ENCODE data around the gene CFAP141.

CFAP141 gene

DNA sequence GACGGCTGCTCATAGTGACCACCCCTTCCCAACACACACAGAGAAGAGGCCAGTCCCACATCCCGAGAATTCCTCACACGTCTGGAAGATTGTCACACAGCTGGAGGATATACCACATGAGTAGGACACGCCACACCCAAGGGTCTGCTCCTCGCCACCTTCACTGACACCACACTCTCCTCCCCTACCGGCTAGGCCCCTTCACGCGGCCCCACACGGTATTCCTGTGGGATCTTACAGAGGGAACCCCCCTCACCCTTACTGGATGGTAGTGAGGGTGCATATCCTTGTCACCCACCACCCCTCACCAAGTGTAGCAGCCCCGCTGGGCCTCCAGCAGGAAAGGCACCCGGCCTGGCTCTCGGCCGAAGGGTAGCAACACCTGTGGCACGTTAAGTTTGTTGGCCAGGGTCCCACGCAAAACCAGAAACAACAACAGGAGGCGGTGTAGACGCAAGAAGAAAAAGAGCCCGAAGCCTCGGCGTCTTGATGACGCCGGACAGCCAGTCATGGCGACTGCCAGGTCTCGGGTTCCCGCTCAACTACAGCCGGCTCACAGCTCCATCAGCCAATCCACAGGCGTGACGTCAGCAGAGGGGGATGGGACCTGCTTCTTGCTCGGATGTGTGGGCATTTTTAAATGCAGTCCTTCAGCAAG is 51.5 kb downstream of the CFAP141 start, which contains the start of gene NUP210L:
TSS of gene NUP210L (minus strand) at position 540 of the 658 bp plus-strand sequence.
- TF ChIP-seq GLIS3 (CRISPR knock-in tag; IDR thresholded peaks at IDR 0.05) (no peak), ARNTL (CRISPR knock-in tag; IDR thresholded peaks at IDR 0.05; ENCODE audit: borderline replicate concordance, low read depth) (no peak), RARB (CRISPR knock-in tag; IDR thresholded peaks at IDR 0.05) (no peak), TCF4 (CRISPR knock-in tag; IDR thresholded peaks at IDR 0.05; ENCODE audit: borderline replicate concordance) (no peak), ZC3H10 (CRISPR knock-in tag; IDR thresholded peaks at IDR 0.05) (no peak), TOX (CRISPR knock-in tag; IDR thresholded peaks at IDR 0.05; ENCODE audit: borderline replicate concordance) (no peak), ZFP3 (CRISPR knock-in tag; IDR thresholded peaks at IDR 0.05) (no peak), CSDC2 (CRISPR knock-in tag; IDR thresholded peaks at IDR 0.05) (no peak), ZNF8 (CRISPR knock-in tag; IDR thresholded peaks at IDR 0.05) (no peak), ZNF565 (CRISPR knock-in tag; conservative IDR thresholded peaks at IDR 0.05; ENCODE audit: low read depth) (no peak), ISL1 (CRISPR knock-in tag; IDR thresholded peaks at IDR 0.05) (no peak)
- TF ChIP-seq, protein P1, sequence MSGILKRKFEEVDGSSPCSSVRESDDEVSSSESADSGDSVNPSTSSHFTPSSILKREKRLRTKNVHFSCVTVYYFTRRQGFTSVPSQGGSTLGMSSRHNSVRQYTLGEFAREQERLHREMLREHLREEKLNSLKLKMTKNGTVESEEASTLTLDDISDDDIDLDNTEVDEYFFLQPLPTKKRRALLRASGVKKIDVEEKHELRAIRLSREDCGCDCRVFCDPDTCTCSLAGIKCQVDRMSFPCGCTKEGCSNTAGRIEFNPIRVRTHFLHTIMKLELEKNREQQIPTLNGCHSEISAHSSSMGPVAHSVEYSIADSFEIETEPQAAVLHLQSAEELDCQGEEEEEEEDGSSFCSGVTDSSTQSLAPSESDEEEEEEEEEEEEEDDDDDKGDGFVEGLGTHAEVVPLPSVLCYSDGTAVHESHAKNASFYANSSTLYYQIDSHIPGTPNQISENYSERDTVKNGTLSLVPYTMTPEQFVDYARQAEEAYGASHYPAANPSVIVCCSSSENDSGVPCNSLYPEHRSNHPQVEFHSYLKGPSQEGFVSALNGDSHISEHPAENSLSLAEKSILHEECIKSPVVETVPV (CRISPR knock-in tag; IDR thresholded peaks at IDR 0.05), result no peak
- TF ChIP-seq, protein P2, sequence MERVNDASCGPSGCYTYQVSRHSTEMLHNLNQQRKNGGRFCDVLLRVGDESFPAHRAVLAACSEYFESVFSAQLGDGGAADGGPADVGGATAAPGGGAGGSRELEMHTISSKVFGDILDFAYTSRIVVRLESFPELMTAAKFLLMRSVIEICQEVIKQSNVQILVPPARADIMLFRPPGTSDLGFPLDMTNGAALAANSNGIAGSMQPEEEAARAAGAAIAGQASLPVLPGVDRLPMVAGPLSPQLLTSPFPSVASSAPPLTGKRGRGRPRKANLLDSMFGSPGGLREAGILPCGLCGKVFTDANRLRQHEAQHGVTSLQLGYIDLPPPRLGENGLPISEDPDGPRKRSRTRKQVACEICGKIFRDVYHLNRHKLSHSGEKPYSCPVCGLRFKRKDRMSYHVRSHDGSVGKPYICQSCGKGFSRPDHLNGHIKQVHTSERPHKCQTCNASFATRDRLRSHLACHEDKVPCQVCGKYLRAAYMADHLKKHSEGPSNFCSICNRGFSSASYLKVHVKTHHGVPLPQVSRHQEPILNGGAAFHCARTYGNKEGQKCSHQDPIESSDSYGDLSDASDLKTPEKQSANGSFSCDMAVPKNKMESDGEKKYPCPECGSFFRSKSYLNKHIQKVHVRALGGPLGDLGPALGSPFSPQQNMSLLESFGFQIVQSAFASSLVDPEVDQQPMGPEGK (CRISPR knock-in tag; IDR thresholded peaks at IDR 0.05; ENCODE audit: borderline replicate concordance), result no peak
- ATAC-seq, result peak; percentile 45

DNA sequence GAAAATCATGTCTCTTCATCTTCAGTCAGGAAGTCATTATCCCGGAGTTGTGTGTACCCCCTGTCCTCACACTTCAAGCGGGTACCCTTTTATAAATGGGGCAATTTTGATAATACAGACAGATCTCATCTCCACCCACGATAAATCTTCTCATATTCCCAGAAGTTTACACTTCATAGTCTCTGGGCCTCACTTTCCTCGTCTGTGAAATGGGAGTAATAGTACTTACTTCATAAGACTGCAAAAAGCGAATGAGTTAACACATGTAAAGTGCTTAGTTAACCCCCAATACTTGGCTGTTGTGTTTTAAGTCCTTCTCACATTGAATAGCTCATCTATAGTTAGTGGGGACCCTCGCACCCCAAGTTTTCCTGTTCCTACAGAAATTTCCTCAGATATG is 52.1 kb downstream of the CFAP141 start:
- ATAC-seq, result no peak
- TF ChIP-seq, protein P2 (CRISPR knock-in tag; IDR thresholded peaks at IDR 0.05; ENCODE audit: borderline replicate concordance), result no peak
- no peak for TF ChIP-seq BACH2 (CRISPR knock-in tag; IDR thresholded peaks at IDR 0.05; ENCODE audit: borderline replicate concordance)

DNA sequence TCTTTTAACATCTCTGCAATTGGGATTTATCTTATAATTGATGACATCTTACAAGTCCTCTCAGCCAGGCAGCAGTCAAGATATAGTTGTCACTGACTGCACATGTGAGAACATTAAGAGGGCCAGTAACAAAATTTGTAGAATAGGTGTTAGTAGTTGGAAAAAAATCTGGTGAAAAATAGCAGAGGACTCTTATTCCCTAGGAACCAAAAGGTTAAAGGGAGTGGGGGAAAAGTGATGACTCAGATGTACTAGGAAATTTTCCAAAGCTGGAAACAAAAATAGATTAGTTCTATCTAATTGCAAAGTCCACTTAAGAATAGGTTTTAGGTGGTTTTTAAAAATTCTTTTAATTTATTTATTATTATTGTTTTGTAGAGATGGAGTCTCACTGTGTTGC is 54.8 kb downstream of the CFAP141 start:
- no peak for ATAC-seq
- TF ChIP-seq ZC3H10 (CRISPR knock-in tag; IDR thresholded peaks at IDR 0.05) (no peak), ISL1 (CRISPR knock-in tag; IDR thresholded peaks at IDR 0.05) (no peak), ZNF8 (CRISPR knock-in tag; IDR thresholded peaks at IDR 0.05) (no peak), ZFP3 (CRISPR knock-in tag; IDR thresholded peaks at IDR 0.05) (no peak), ARNTL (CRISPR knock-in tag; IDR thresholded peaks at IDR 0.05; ENCODE audit: borderline replicate concordance, low read depth) (no peak), ZNF70 (CRISPR knock-in tag; IDR thresholded peaks at IDR 0.05) (no peak), TOX (CRISPR knock-in tag; IDR thresholded peaks at IDR 0.05; ENCODE audit: borderline replicate concordance) (no peak), BACH2 (CRISPR knock-in tag; IDR thresholded peaks at IDR 0.05; ENCODE audit: borderline replicate concordance) (no peak), TCF4 (CRISPR knock-in tag; IDR thresholded peaks at IDR 0.05; ENCODE audit: borderline replicate concordance) (no peak), ESRRG (CRISPR knock-in tag; IDR thresholded peaks at IDR 0.05) (no peak), GLIS3 (CRISPR knock-in tag; IDR thresholded peaks at IDR 0.05) (no peak), ZFP30 (CRISPR knock-in tag; IDR thresholded peaks at IDR 0.05) (no peak), CSDC2 (CRISPR knock-in tag; IDR thresholded peaks at IDR 0.05) (no peak), RARB (CRISPR knock-in tag; IDR thresholded peaks at IDR 0.05) (no peak), SNAI2 (CRISPR knock-in tag; IDR thresholded peaks at IDR 0.05) (no peak), OSR1 (CRISPR knock-in tag; IDR thresholded peaks at IDR 0.05) (no peak)
- TF ChIP-seq, protein P3, sequence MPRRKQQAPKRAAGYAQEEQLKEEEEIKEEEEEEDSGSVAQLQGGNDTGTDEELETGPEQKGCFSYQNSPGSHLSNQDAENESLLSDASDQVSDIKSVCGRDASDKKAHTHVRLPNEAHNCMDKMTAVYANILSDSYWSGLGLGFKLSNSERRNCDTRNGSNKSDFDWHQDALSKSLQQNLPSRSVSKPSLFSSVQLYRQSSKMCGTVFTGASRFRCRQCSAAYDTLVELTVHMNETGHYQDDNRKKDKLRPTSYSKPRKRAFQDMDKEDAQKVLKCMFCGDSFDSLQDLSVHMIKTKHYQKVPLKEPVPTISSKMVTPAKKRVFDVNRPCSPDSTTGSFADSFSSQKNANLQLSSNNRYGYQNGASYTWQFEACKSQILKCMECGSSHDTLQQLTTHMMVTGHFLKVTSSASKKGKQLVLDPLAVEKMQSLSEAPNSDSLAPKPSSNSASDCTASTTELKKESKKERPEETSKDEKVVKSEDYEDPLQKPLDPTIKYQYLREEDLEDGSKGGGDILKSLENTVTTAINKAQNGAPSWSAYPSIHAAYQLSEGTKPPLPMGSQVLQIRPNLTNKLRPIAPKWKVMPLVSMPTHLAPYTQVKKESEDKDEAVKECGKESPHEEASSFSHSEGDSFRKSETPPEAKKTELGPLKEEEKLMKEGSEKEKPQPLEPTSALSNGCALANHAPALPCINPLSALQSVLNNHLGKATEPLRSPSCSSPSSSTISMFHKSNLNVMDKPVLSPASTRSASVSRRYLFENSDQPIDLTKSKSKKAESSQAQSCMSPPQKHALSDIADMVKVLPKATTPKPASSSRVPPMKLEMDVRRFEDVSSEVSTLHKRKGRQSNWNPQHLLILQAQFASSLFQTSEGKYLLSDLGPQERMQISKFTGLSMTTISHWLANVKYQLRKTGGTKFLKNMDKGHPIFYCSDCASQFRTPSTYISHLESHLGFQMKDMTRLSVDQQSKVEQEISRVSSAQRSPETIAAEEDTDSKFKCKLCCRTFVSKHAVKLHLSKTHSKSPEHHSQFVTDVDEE (CRISPR knock-in tag; IDR thresholded peaks at IDR 0.05), result no peak
- TF ChIP-seq, protein P1 (CRISPR knock-in tag; IDR thresholded peaks at IDR 0.05), result no peak
- TF ChIP-seq, protein P4, sequence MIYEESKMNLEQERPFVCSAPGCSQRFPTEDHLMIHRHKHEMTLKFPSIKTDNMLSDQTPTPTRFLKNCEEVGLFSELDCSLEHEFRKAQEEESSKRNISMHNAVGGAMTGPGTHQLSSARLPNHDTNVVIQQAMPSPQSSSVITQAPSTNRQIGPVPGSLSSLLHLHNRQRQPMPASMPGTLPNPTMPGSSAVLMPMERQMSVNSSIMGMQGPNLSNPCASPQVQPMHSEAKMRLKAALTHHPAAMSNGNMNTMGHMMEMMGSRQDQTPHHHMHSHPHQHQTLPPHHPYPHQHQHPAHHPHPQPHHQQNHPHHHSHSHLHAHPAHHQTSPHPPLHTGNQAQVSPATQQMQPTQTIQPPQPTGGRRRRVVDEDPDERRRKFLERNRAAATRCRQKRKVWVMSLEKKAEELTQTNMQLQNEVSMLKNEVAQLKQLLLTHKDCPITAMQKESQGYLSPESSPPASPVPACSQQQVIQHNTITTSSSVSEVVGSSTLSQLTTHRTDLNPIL (CRISPR knock-in tag; IDR thresholded peaks at IDR 0.05; ENCODE audit: low read depth), result no peak
- TF ChIP-seq, protein P5, sequence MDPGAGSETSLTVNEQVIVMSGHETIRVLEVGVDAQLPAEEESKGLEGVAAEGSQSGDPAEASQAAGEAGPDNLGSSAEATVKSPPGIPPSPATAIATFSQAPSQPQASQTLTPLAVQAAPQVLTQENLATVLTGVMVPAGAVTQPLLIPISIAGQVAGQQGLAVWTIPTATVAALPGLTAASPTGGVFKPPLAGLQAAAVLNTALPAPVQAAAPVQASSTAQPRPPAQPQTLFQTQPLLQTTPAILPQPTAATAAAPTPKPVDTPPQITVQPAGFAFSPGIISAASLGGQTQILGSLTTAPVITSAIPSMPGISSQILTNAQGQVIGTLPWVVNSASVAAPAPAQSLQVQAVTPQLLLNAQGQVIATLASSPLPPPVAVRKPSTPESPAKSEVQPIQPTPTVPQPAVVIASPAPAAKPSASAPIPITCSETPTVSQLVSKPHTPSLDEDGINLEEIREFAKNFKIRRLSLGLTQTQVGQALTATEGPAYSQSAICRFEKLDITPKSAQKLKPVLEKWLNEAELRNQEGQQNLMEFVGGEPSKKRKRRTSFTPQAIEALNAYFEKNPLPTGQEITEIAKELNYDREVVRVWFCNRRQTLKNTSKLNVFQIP (CRISPR knock-in tag; IDR thresholded peaks at IDR 0.05; ENCODE audit: borderline replicate concordance, low read depth), result no peak
